Measurements from ENCODE around the gene LLGL2.

Gene LLGL2

GRCh38 chr17:75498039-75498725 is 27.3 kb upstream of the LLGL2 start:
- H3K9me3 ChIP-seq (replicated peaks; ENCODE audit: insufficient read depth, low read length): no peaks in the 10 kb centered on the region
- H3K9me2 ChIP-seq (replicated peaks; ENCODE audit: insufficient read depth, low read length): no peaks in the 10 kb centered on the region
- no peak overlapping the region for H3K27ac ChIP-seq (ENCODE audit: low read length)
- H3F3A ChIP-seq (ENCODE audit: insufficient read depth, low read length): no peaks in the 10 kb centered on the region
- H2AFZ ChIP-seq (ENCODE audit: low read length): no peak overlapping the region
- H4K20me1 ChIP-seq (ENCODE audit: insufficient read depth, low read length): no peaks in the 10 kb centered on the region
- no peaks in the 10 kb centered on the region for H3K36me3 ChIP-seq (replicated peaks; ENCODE audit: insufficient read depth, low read length)
- H3K27me3 ChIP-seq (replicated peaks; ENCODE audit: insufficient read depth, low read length): no peaks in the 10 kb centered on the region
- H3K4me2 ChIP-seq (ENCODE audit: low read depth, low read length): no peak overlapping the region
- TF ChIP-seq EZH2 (optimal IDR thresholded peaks at IDR 0.05; ENCODE audit: low read depth, low read length) (no peak), CTCF (IDR thresholded peaks at IDR 0.05; ENCODE audit: low read length) (no peak), EZH2phosphoT487 (IDR thresholded peaks at IDR 0.05; ENCODE audit: low read length) (no peak)
- H3K9ac ChIP-seq (ENCODE audit: low read length): no peak overlapping the region
- DNase-seq: no peak
- no peaks in the 10 kb centered on the region for H3K4me1 ChIP-seq (ENCODE audit: low read length)
- no peaks in the 10 kb centered on the region for H3K79me2 ChIP-seq (ENCODE audit: low read length)
- no peak overlapping the region for H3K4me3 ChIP-seq (ENCODE audit: low read length)

GRCh38 chr17:75498726-75499213 is 26.7 kb upstream of the LLGL2 start:
- Histone ChIP-seq H3K4me2 (ENCODE audit: low read depth, low read length) (no peak overlapping the region), H2AFZ (ENCODE audit: low read length) (no peak overlapping the region), H3K27me3 (replicated peaks; ENCODE audit: insufficient read depth, low read length) (no peaks in the 10 kb centered on the region), H3K4me3 (ENCODE audit: low read length) (no peak overlapping the region), H3K79me2 (ENCODE audit: low read length) (no peaks in the 10 kb centered on the region), H3F3A (ENCODE audit: insufficient read depth, low read length) (no peaks in the 10 kb centered on the region), H3K27ac (ENCODE audit: low read length) (no peak overlapping the region), H3K9me3 (replicated peaks; ENCODE audit: insufficient read depth, low read length) (no peaks in the 10 kb centered on the region), H3K9ac (ENCODE audit: low read length) (no peak overlapping the region), H4K20me1 (ENCODE audit: insufficient read depth, low read length) (no peaks in the 10 kb centered on the region), H3K4me1 (ENCODE audit: low read length) (no peaks in the 10 kb centered on the region), H3K9me2 (replicated peaks; ENCODE audit: insufficient read depth, low read length) (no peaks in the 10 kb centered on the region), H3K36me3 (replicated peaks; ENCODE audit: insufficient read depth, low read length) (no peaks in the 10 kb centered on the region)
- no peak for DNase-seq
- no peak for TF ChIP-seq CTCF (IDR thresholded peaks at IDR 0.05; ENCODE audit: low read length)
- TF ChIP-seq EZH2phosphoT487 (IDR thresholded peaks at IDR 0.05; ENCODE audit: low read length): no peak
- no peak for TF ChIP-seq EZH2 (optimal IDR thresholded peaks at IDR 0.05; ENCODE audit: low read depth, low read length)

GRCh38 chr17:75499313-75500022 is 26.0 kb upstream of the LLGL2 start:
- Histone ChIP-seq H3K9ac (ENCODE audit: low read length) (no peak overlapping the region), H3K27ac (ENCODE audit: low read length) (no peak overlapping the region), H3K4me3 (ENCODE audit: low read length) (no peak overlapping the region), H4K20me1 (ENCODE audit: insufficient read depth, low read length) (no peaks in the 10 kb centered on the region), H3K79me2 (ENCODE audit: low read length) (no peaks in the 10 kb centered on the region), H3K27me3 (replicated peaks; ENCODE audit: insufficient read depth, low read length) (no peaks in the 10 kb centered on the region), H3K4me1 (ENCODE audit: low read length) (no peaks in the 10 kb centered on the region), H3K9me3 (replicated peaks; ENCODE audit: insufficient read depth, low read length) (no peaks in the 10 kb centered on the region), H3K9me2 (replicated peaks; ENCODE audit: insufficient read depth, low read length) (no peaks in the 10 kb centered on the region), H2AFZ (ENCODE audit: low read length) (no peak overlapping the region), H3K4me2 (ENCODE audit: low read depth, low read length) (no peak overlapping the region), H3K36me3 (replicated peaks; ENCODE audit: insufficient read depth, low read length) (no peaks in the 10 kb centered on the region), H3F3A (ENCODE audit: insufficient read depth, low read length) (no peaks in the 10 kb centered on the region)
- TF ChIP-seq CTCF (IDR thresholded peaks at IDR 0.05; ENCODE audit: low read length) (no peak), EZH2phosphoT487 (IDR thresholded peaks at IDR 0.05; ENCODE audit: low read length) (no peak), EZH2 (optimal IDR thresholded peaks at IDR 0.05; ENCODE audit: low read depth, low read length) (no peak)
- no peak for DNase-seq

Measured in MM.1S (cell line).